ENCODE results near the gene ARFGEF2.
"Not testable (repeated sequence)": the region's sequence is repeated elsewhere in the genome, so short reads cannot be mapped to it uniquely, and the experiment has no call there.

ARFGEF2 gene

DNA sequence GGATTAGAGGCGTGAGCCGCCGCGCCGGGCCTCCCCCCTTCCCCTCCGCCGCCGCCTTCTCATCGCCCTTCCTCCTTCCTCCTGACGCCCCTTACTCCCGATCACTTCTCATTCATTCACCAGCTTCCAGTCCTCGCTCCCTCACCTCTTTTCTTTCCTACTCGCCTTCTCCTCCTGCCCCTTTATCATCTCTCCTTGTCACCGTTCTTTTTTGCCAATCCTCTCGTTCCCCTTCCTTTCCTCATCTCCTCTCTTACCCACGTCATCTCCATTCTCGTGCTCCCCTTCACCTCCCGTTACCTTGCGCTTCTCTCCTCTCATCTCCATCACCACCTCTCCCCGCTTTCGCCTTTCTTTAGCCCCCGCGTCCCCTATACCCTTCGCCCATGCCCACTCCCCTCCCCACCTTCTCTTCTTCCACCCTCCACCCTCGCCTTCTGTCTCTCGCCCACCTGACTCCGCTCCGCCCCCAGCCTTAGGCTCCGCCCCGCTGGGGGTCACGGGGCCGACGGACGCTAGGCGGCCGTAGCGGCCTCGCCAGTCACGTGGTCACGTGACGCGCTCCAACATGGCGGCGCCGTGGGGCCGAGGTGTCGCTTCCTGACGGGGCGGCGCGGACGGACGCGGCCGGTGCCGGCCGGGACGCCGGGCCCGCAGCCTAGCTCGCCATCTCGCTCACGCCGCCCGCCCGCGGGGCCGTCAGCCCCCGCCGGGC lies at the start of gene ARFGEF2:
ARFGEF2 (plus strand) TSS at position 544 of the 715 bp plus-strand sequence. CDS start 179 bp downstream, outside the sequence.
- DNase-seq (ENCODE audit: low spot score) = peak; percentile 99

GRCh38 chr20:48875233-48875913 lies 46.1 kb upstream of the ARFGEF2 start:
- no peak for DNase-seq (ENCODE audit: low spot score)

DNA sequence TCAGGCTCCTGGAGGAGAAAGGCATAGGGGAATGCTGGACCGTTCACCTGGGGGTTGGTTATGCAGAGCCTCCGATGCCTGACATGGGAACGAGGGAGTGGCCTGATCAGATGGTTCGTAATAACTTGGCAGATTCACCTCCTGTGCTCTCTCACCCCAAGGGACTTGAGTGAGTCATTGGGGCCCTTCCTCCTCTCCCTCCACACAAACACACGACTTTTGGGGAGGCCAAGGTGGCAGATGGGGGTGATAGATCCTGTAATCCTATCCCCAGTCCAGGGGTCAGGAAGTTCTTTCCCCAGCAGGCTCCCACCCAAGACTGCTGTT lies 45.6 kb upstream of the ARFGEF2 start:
- peak; percentile 49 for DNase-seq (ENCODE audit: low spot score)

DNA sequence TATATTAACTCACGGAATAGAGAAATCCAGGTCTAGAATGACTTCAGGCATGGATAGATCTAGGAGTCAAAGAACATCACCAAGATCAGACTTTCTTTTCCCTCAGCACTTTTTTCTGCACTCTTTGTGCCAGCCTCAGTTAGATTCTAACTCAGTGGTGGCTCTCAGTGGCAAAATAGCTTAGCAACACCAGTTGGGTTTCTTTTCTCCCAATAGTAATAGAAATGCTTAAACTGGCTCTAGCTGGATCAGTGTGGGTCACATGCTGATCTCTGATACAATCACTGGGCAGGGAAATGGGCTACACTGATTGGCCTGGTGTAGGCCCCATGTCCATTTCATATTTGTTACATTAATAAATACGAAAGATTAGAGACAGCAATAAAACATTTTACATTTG lies 44.2 kb upstream of the ARFGEF2 start:
- DNase-seq (ENCODE audit: low spot score) = no peak

- DNase-seq (ENCODE audit: low spot score) = no peak
Measured at GRCh38 chr20:48878534-48879248, 42.8 kb upstream of the ARFGEF2 start.

DNA sequence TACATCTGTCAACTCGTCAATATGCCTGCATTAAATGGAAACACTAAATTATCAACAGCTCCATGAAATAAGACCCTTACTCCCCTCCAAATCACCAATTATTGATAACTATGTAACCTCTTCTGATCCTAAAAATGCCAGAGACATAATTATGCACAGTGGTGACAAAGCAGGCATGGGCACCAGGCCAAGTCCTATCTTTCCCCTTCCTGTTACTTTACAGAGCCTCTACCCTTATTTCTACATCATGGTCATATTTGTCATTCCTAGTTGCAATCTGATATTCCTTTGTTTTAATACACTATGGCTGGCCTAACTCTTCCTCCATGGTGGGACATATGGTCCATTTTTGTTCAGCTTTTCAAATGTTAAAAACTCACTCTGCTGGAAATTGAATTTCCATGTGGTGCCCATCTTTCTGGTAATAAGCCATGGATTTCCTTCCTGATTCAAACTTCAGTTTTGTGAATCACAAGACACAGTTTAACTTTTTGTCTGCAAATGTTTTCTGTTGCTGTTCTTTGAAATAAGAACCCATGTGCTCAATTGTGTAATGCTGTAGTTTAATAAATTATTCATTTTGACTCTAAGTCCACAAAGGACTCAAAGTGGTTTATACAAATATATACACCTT lies 41.8 kb upstream of the ARFGEF2 start:
- DNase-seq (ENCODE audit: low spot score) = no peak

- no peak for DNase-seq (ENCODE audit: low spot score)
Measured at GRCh38 chr20:48880331-48880730, 41.2 kb upstream of the ARFGEF2 start.

DNA sequence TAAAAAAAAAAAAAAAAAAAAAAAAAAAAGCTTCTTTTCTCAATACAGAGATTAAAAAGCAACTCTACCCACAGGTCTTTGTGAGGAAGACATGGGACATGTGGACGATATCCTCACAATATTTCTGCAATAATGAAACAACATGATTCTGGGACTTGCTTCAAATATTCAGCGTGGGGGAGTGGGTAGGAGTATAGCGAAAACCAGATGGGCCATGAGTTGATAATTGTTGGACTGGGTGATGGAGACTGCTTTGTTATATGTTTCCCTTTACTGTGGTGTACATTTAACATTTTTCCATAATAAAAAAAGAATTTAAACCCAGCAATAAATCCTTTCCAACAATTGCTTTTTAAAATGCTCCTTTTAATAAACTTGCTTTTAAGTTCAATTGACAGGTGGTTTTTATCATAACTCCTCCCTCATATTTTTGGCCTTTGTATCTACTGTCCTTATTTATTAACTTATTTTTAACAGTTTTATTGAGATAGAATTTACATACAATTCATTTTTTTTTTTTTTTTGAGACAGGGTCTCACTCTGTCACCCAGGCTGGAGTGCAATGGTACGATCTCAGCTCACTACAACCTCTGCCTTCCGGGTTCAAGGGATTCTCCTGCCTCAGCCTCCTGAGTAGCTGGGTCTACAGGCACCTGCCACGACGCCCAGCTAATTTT lies 40.4 kb upstream of the ARFGEF2 start:
- no peak for DNase-seq (ENCODE audit: low spot score)

DNA sequence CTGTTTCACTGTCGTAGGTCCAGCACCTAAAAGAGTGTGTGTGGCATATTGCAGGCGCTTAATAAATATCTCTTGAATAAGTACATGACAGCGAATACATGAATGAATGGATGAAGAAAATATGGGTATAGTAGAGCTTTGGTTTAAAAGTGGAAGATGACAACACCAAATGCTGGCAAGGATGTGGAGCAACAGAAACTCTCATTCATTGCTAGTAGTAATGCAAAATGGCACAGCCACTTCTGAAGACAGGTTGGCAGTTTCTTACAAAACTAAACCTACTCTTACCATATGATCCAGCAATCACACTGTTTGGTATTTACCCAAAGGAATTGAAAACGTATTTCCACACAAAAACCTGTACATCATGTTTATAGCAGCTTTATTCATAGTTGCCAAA lies 36.3 kb upstream of the ARFGEF2 start:
- DNase-seq (ENCODE audit: low spot score) = no peak

DNA sequence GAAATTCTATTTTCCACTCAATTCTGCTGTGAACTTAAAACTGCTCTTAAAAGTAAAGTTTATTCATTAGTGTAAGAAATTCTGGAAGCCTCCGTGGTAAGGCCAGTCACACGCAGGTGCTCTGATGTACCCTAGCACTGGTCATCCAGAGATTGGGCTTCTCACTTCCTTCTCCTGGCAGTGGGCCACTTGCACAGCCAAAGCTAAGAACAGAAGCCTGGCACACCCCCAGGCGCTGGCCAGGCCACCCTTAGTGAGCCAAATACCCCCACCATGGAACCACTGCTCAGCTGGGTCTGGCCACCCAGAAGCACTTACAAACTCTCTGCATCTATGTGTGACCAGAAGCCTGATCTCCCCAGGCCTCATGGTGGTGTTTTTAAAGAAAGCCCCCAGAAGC lies 35.3 kb upstream of the ARFGEF2 start:
- DNase-seq (ENCODE audit: low spot score) = no peak

DNA sequence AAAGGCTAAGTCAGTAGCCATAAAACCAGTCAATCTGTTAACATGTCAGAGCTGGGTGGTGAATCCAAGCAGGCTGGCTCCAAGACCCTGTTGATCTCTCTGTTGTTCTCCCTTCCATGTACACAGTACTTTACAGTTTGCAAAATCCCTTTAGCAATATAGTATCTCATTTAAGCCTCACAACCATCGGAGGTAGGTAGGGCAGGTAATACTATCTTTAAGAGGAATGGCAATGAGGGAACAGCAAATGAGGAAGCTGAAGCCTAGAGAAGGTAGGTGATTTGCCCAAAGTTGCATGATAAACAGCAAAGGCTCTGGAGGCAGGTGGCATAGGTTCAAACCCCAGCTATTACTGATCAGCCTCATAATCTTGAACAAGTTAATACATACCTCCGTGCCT lies 34.7 kb upstream of the ARFGEF2 start:
- no peak for DNase-seq (ENCODE audit: low spot score)

- not testable (repeated sequence) for DNase-seq (ENCODE audit: low spot score)
Measured at GRCh38 chr20:48888517-48888916, 33.0 kb upstream of the ARFGEF2 start.

GRCh38 chr20:48889140-48889790 lies 32.2 kb upstream of the ARFGEF2 start:
- DNase-seq (ENCODE audit: low spot score) = no peak

DNA sequence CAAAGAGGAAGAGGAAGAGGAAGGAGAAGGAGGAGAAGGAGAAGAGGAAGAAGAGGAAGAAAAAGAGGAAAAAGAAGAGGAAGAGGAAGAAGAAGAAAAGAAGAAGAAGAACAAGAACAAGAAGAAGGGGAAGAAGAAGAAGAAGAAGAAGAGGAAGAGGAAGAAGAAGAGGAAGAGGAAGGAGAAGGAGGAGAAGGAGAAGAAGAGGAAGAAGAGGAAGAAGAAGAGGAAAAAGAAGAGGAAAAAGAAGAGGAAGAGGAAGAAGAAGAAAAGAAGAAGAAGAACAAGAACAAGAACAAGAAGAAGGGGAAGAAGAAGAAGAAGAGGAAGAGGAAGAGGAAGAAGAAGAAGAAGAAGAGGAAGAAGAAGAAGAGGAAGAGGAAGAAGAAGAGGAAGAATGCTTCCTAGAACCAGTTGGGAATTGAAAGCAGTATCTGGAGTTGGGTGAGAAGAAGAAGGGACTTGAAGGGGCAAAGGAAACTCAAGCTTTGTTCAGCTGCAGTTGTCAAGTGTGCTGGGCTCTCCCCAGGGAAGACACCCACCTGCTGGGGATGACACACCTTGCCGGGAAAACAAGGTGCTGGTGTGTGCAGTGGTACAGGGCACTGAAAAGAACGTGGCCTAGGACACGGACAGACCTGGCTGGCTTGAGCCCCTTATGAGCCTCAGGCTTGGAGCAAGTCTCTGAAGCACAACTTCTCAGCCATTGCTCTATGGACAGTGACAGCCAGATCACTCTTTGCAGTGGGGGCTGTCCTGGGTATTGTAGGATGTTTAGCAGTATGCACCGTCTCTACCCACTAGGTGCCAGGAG lies 30.1 kb upstream of the ARFGEF2 start:
- no peak for DNase-seq (ENCODE audit: low spot score)

DNA sequence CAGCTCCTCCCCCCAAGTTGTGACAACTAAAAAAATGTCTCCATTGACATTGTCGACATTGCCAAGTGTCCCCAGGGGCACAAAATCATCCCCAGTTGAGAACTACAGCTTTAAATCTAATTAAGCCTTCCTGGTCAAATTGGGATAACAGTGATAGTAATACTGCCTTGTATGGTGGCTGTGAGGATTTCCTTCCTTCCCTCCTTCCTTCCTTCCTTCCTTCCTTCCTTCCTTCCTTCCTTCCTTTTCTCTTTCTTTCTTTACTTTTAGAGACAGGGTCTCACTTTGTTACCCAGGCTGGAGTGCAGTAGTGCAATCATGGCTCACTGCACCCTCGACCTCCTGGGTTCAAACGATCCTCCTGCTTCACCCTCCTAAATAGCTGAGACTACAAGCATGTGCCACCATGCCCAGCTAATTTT lies 29.5 kb upstream of the ARFGEF2 start:
- no peak for DNase-seq (ENCODE audit: low spot score)

- no peak for DNase-seq (ENCODE audit: low spot score)
Measured at GRCh38 chr20:48892891-48893290, 28.6 kb upstream of the ARFGEF2 start.

- no peak for DNase-seq (ENCODE audit: low spot score)
Measured at GRCh38 chr20:48893374-48893773, 28.1 kb upstream of the ARFGEF2 start.

DNA sequence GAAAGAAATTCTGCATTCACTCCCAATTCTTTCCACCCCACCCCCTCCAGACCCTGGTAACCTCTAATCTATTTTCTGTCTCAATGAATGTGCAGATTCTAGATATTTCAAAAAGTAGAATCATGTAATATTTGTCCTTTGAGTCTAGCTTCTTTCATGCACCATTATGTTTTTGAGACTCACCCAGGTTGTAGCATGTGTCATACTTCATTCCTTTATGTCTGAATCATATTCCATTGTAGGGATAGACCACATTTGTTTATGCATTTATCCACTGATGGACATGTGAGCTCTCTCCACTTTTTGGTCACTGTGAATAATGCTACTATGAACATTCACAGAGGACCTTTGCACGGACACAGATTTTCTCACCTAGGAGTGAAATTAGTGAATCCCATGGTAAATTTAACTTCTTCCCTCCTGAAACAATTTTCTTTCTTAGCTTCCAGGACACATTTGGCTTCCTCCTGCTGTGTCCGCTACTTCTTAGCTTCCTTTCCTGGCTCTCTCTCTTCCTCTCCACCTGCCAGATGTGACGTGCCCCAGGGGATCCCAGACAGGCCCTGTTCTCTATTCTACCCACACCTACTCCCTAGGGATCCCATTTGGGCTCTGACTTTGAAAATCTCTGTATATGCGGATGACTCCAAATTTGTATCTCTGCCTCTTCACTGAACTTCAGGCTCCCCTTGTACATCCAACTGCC lies 24.1 kb upstream of the ARFGEF2 start:
- peak; percentile 75 for DNase-seq (ENCODE audit: low spot score)

- DNase-seq (ENCODE audit: low spot score) = no peak
Measured at GRCh38 chr20:48898210-48898609, 23.3 kb upstream of the ARFGEF2 start.

DNA sequence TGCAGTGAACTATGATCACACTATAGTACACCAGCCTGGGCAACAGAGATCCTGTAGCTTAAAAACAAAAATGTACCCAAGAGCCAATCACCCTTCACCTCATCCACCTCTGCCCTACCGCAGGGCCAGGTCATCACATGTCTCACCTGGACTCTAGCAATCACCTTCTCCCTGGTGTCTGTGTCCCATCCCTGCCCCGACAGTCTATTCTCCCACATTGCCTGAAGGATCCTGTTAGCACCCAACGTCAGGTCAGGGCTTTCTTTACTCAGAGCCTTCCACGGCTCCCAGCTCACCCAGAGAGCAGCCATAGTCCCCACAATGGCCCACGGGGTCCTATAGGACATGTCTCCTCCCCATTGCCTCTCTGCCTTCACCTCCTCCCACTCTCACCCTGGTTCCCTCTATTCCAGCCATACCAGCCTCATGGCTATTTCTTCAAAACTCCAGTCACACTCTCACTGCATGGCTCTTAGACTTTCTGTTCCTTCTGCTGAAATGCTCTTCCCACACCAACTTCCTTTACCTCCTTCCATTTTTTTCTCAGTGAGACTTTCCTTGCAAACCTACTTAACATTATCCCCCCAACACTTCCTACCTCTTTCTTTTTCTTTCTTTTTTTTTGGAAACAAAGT lies 22.5 kb upstream of the ARFGEF2 start:
- no peak for DNase-seq (ENCODE audit: low spot score)
